NCI-H2196 treated with DMSO at 0.1 percent for 48 hours (cell line): ENCODE measurements around the gene FLACC1.
"Not testable (repeated sequence)": the region's sequence is repeated elsewhere in the genome, so short reads cannot be mapped to it uniquely, and the experiment has no call there.

Source experiments
- DNase-seq: peaks from one replicate; lab custom pipeline; 2025; ENCODE audit not compliant: unreplicated experiment; lab: John Stamatoyannopoulos, UW

Gene FLACC1, protein sequence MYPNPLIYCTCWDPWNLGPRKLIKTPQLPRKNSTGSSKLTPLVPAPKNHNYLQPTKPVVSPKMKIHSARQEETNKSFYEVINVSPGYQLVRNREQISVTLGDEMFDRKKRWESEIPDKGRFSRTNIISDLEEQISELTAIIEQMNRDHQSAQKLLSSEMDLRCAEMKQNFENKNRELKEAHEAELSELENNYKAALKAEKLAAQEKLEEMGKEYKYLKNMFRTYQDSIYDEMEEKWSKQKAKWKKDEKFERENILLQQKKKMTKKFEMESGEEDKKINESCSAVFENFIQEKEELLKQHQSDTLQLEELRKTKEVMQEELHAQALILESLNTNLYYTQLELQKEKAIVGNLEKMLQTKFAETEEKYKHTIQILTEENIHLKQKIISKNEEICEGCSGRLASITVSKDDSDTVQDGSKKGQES

DNA sequence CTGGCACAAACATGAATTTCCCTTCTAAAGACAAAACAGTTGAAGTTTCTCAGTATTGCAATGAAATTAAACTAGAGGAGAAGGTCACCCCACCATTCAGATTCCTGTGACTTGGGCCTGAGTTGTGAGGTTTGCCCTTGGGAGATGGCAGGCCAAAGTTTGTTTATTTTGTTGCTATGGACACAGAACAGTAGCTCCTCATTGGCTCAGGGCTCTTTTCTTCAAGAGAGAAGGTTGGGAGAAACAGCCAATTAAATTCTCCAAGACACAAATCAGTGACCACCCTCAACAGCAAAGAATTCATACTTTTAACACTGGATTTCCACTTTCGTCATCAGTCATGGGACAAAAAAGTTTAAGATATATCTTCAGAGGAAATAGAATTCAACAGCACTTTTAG lies at the start of gene FLACC1:
Gene FLACC1, minus strand, starts transcription at position 125 of the 400 bp plus-strand sequence. CDS start 5,941 bp downstream, outside the sequence.
- no peak for DNase-seq

- DNase-seq: peak; percentile 9
Measured at GRCh38 chr2:201406077-201406662, 49.0 kb upstream of the FLACC1 start.

DNA sequence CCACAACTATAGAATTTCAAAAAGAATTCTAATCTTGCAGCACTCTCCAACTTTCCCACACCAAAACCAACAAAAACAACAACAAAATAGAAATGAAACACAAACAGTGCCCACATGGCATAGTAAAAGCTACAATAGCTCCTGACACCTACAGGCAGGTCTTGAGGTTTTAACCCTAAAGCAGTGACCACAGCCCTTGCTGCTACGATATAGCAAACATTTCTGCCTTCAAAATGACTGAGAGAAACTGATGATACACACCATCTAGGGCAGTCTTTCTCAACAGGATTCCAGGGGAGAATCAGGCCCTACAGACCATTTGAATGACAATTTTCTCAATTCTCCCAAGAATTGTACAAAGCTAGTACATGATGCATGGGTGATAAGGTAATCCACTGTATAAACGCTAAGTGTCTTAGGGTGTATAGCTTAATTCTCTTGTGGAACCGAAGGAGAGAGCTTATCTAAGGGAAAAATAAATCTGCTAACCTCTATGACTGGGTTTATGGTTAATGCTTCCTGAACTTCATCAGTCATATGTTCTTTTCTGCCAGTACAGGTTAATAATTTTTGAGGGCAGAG lies 47.6 kb upstream of the FLACC1 start:
- no peak for DNase-seq

DNA sequence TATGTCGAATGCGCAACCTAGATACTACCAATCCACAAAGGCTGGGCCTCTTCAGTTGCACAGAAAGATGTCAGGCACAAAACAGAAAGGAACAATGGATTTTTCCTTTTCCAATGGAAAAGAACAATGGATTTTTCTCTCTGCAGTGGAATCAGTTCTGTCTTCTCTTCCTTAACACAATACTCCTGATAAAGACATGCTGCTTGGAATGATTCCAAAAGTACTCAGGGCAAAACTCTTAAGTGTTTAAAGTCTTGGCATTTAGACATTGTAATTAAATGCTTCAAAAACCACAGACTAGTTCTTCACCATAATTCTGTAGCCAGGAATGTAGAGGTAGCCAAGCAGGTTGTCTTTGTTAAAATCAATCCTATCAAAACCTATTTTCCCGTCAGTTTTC lies 46.7 kb upstream of the FLACC1 start:
- DNase-seq: no peak

DNA sequence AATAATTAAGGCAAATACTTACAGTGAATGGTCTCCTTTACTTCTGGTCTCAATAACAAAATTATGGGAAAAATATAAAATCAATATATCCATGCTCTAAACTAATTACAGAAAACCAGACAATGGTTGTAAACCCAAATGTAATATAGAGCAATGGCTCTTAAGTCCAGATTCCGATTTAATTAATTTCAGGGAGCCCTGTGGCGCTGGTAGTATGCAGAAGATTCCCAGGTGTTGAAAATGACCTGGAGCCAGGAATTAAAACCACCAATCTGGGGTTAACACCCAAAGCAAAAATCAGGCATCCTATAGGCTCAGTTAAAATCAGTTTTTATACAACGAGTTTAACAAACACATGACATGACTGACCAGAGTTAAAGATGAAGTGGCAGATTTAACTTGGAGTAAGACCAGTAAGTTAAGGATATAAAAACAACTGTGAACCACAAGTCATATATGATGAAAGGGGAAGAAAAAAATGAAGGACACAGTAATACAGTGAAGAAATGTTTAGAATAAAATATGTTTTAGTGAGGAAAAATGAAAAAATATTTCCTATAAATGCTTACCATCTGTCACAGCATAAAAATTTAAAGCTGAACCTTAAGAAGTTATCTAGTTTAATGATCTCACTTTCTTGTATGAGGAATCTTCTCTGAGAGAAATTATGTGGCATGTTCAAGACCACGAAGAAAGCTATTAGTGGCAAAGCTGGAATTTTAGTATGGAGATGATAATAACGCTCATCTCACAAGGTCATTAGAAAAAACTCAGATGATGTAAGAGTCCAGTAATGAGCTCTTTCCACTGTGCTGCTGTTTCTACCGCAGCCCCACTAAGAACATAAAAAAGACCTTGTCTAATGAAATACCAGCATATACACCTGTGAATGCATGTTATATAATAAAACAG lies 45.8 kb upstream of the FLACC1 start:
- DNase-seq: no peak

- DNase-seq: no peak
Measured at GRCh38 chr2:201401815-201402214, 44.7 kb upstream of the FLACC1 start.

- no peak for DNase-seq
Measured at GRCh38 chr2:201396595-201396994, 39.5 kb upstream of the FLACC1 start.

GRCh38 chr2:201383136-201383535 lies 26.0 kb upstream of the FLACC1 start:
- DNase-seq: no peak

GRCh38 chr2:201378496-201379397 lies 21.6 kb upstream of the FLACC1 start:
- no peak for DNase-seq

GRCh38 chr2:201377218-201377617 lies 20.1 kb upstream of the FLACC1 start:
- DNase-seq: no peak

DNA sequence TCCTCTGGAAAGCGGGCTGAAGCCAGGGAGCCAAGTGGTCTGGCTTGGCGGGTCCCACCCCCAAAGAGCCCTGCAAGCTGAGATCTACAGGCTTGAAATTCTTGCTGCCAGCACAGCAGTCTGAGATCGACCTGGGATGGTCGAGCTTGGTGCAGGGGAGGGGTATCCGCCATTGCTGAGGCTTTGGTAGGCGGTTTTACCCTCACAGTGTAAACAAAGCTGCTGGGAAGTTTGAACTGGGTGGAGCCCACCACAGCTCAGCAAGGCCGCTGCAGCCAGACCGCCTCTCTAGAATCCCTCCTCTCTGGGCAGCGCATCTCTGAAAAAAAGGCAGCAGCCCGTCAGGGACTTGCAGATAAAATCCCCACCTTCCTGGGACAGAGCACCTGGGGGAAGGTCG lies 12.6 kb upstream of the FLACC1 start:
- no peak for DNase-seq

- DNase-seq: not testable (repeated sequence)
Measured at GRCh38 chr2:201369318-201369717, 12.2 kb upstream of the FLACC1 start.

DNA sequence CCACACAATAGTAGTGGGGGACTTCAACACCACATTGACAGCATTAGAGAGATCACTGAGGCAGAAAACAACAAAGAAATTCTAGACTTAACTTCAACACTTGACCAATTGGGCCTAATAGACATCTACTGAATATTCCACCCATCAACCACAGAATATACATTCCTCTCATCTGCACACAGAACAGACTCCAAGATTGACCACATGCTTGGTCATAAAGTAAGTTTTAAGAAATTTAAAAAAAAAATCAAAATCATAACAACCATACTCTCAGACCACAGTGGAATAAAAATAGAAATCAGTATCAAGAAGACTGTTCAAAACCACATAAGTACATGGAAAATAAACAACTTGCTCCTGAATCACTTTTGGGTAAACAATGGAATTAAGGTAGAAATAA lies 9.0 kb upstream of the FLACC1 start:
- no peak for DNase-seq

GRCh38 chr2:201363857-201364560 lies 6.9 kb upstream of the FLACC1 start:
- peak; percentile 4 for DNase-seq

DNA sequence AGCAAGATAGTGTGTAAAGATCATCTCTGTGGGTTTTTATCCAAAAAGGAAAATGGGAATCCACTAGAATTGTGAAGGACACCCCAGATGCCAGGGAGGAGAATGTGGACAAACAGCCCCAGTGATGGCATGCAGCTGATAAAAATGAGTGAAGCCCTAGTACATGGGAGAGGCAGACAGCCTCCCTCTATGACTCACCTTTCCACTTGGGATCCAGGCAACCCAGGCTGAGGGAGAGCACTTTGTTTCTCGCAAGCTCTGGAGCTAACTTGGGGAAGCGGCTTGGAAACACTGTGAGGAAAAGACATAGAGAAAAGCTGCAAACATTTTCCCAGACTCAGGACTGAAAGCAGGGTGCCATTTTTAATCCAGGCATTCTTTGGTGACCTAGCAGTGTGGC lies 5.3 kb upstream of the FLACC1 start:
- DNase-seq: no peak

- no peak for DNase-seq
Measured at GRCh38 chr2:201361078-201361733, 4.1 kb upstream of the FLACC1 start.

DNA sequence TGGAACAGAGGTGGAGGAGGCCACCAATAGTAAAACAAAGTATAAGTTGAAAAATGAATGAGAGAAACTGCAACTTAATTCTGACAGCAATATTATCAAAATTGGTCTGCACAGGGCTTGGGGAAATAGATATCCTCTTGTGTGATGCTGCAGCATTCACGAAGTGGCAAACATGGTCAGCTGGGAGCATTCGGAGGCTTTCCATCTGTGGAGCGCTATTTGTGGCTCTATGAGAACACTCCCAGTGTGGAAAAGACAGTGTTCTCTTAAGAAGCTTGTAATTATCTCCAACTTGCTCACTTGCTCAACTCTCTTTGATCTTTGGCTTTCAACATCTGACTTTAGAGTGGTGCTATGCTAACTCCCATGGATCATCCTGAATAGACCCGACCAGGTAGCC lies 3.1 kb upstream of the FLACC1 start:
- DNase-seq: no peak

DNA sequence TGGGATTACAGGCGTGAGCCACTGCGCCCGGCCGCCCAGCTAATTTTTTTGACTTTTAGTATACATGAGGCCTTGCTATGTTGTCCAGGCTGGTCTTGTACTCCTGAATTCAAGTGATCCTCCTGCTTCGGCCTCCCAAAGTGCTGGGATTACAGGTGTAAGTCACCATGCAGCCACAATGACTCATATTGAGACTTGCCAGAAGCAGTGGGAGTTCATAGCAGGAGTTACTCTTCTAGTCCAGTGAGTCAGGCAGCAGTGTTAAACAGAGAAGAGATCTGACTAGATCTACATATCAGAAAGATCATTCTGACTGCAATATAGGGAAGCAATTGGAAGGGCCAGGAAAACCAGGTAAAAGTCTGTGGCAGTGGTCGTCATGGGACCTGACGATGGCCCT lies 1.5 kb upstream of the FLACC1 start:
- no peak for DNase-seq

- DNase-seq: no peak
Measured at GRCh38 chr2:201353116-201353515, 4.0 kb downstream of the FLACC1 start.
